GM12873 (cell line): ENCODE results near the gene NTM.

Experiments
- CTCF ChIP-seq: IDR thresholded peaks from 2 replicates; pipeline ENCODE4 v1.5.1; 2012; ENCODE audit warnings: low read depth, mild to moderate bottlenecking, moderate library complexity, low read length, control low read depth; ENCODE audit not compliant: insufficient read depth; ENCODE audit errors: missing control alignments

Gene NTM

GRCh38 chr11:131874070-131874469, 503.7 kb downstream of the NTM start:
- TF ChIP-seq CTCF = no peak

GRCh38 chr11:131875611-131876010, 505.2 kb downstream of the NTM start:
- no peak for TF ChIP-seq CTCF

- TF ChIP-seq CTCF = no peak
These were observed 507.0 kb downstream of the NTM start for GRCh38 chr11:131877246-131877942.

GRCh38 chr11:131880316-131880715, 509.9 kb downstream of the NTM start:
- no peak for TF ChIP-seq CTCF

- TF ChIP-seq CTCF = no peak
These were observed 510.6 kb downstream of the NTM start for GRCh38 chr11:131880976-131881375.

- TF ChIP-seq CTCF = no peak
These were observed 512.9 kb downstream of the NTM start for GRCh38 chr11:131883332-131883731.

- no peak for TF ChIP-seq CTCF
These were observed 514.2 kb downstream of the NTM start for GRCh38 chr11:131884461-131885073.
